Activated CD8-positive, alpha-beta T cell treated with anti-CD3 and anti-CD28 coated beads for 36 hours (primary cell): ENCODE data around the gene SMLR1. TPM values are rescaled to one million over a fixed set of nuclear protein-coding genes. Genes with fewer than 3 reads are reported as not detected.

Experiments
- ATAC-seq: fragments of 200-7000 bp; cut with Tn5 transposase; one replicate; pipeline ENCODE4 v1.10.0; 2021; ENCODE audit warnings: mild to moderate bottlenecking, moderate library complexity
- CTCF ChIA-PET: fragments of 350-600 bp; sonication (Branson Sonifier 250); formaldehyde crosslinking; loops from one replicate; lab custom pipeline; 2021; ENCODE audit warnings: antibody characterized with exemption; lab: Charles Lee
- POLR2A ChIA-PET: fragments of 350-600 bp; sonication (Branson Sonifier 250); formaldehyde crosslinking; loops from one replicate; lab custom pipeline; 2021; ENCODE audit warnings: antibody characterized with exemption; lab: Charles Lee
- DNase-seq: peaks from one replicate; pipeline ENCODE4 v3.0.0-alpha.2; 2020
- H3K27ac Mint-ChIP-seq: one replicate; pipeline ENCODE4 v1.8.0; 2021; ENCODE audit warnings: mild to moderate bottlenecking, mixed read lengths
- H3K27me3 Mint-ChIP-seq: one replicate; pipeline ENCODE4 v1.8.0; 2021; ENCODE audit warnings: mixed read lengths
- H3K36me3 Mint-ChIP-seq: one replicate; pipeline ENCODE4 v1.8.0; 2021; ENCODE audit warnings: low read depth, mixed read lengths
- H3K4me1 Mint-ChIP-seq: one replicate; pipeline ENCODE4 v1.8.0; 2021; ENCODE audit warnings: low read depth, mixed read lengths
- H3K4me3 Mint-ChIP-seq: one replicate; pipeline ENCODE4 v1.8.0; 2021; ENCODE audit warnings: mild to moderate bottlenecking, moderate library complexity, mixed read lengths
- H3K9me3 Mint-ChIP-seq: one replicate; pipeline ENCODE4 v1.8.0; 2021; ENCODE audit warnings: mixed read lengths
- CTCF ChIP-seq: fragments of 200-600 bp; IDR thresholded peaks from one replicate; pipeline ENCODE4 v1.8.0; 2022; ENCODE audit warnings: antibody characterized with exemption, mild to moderate bottlenecking
- intact Hi-C: fragments of 100-400 bp; cut with micrococcal nuclease; formaldehyde crosslinking; loops from one replicate; pipeline ENCODE4 v1.10.0; 2022
- total RNA-seq, 2 experiments: library from RNA; stranded (reverse); gene quantifications; one replicate each; pipeline ENCODE4 v1.2.3, GENCODE V29; 2021

The SMLR1 gene
- total RNA-seq, 2 experiments from 2014 or later, result not detected

- no peak for ATAC-seq
- Mint-ChIP-seq H3K4me1 (peaks cover 2% of the 10 kb centered on the region), H3K27ac (no peak overlapping the region), H3K4me3 (no peak overlapping the region), H3K9me3 (no peaks in the 10 kb centered on the region), H3K27me3 (peaks cover under 1% of the 10 kb centered on the region), H3K36me3 (no peaks in the 10 kb centered on the region)
- intact Hi-C loops, result no loop called here
- no peak for DNase-seq
- ChIA-PET POLR2A (no interaction called here), CTCF (no interaction called here)
- no peak for TF ChIP-seq CTCF
Observed at GRCh38 chr6:130824978-130825694, 2.1 kb upstream of the SMLR1 start.

- H3K36me3 Mint-ChIP-seq, result no peaks in the 10 kb centered on the region
- H3K4me1 Mint-ChIP-seq, result peaks cover 2% of the 10 kb centered on the region
- no peak for ATAC-seq
- POLR2A ChIA-PET, result no interaction called here
- H3K27me3 Mint-ChIP-seq, result no peaks in the 10 kb centered on the region
- DNase-seq, result no peak
- no peak for TF ChIP-seq CTCF
- intact Hi-C loops, result no loop called here
- H3K27ac Mint-ChIP-seq, result no peak overlapping the region
- H3K9me3 Mint-ChIP-seq, result no peaks in the 10 kb centered on the region
- no peak overlapping the region for H3K4me3 Mint-ChIP-seq
- CTCF ChIA-PET, result no interaction called here
Observed at GRCh38 chr6:130825772-130826441, 1.3 kb upstream of the SMLR1 start.

GRCh38 chr6:130826442-130827246 is 562 bp upstream of the SMLR1 start:
- H3K4me3 Mint-ChIP-seq, result no peak overlapping the region
- no peak overlapping the region for H3K27ac Mint-ChIP-seq
- ChIA-PET CTCF (no interaction called here), POLR2A (no interaction called here)
- ATAC-seq (no peak), DNase-seq (no peak)
- intact Hi-C loops, result no loop called here
- no peaks in the 10 kb centered on the region for H3K9me3 Mint-ChIP-seq
- peaks cover 2% of the 10 kb centered on the region for H3K4me1 Mint-ChIP-seq
- no peak for TF ChIP-seq CTCF
- no peaks in the 10 kb centered on the region for H3K27me3 Mint-ChIP-seq
- no peaks in the 10 kb centered on the region for H3K36me3 Mint-ChIP-seq

GRCh38 chr6:130829333-130829910 is 2.2 kb downstream of the SMLR1 start:
- Mint-ChIP-seq H3K36me3 (no peaks in the 10 kb centered on the region), H3K27ac (no peak overlapping the region), H3K9me3 (no peaks in the 10 kb centered on the region), H3K4me3 (no peak overlapping the region), H3K27me3 (no peaks in the 10 kb centered on the region), H3K4me1 (peaks cover 2% of the 10 kb centered on the region)
- intact Hi-C loops, result no loop called here
- CTCF ChIA-PET, result no interaction called here
- ATAC-seq (no peak), DNase-seq (no peak)
- TF ChIP-seq CTCF, result no peak
- POLR2A ChIA-PET, result no interaction called here
